ENCODE results near the gene SHOC1. TPM values are rescaled to one million over a fixed set of nuclear protein-coding genes. Genes with fewer than 3 reads are reported as not detected.

Gene SHOC1
- total RNA-seq, 2 donors from 2014 or later: not detected

DNA sequence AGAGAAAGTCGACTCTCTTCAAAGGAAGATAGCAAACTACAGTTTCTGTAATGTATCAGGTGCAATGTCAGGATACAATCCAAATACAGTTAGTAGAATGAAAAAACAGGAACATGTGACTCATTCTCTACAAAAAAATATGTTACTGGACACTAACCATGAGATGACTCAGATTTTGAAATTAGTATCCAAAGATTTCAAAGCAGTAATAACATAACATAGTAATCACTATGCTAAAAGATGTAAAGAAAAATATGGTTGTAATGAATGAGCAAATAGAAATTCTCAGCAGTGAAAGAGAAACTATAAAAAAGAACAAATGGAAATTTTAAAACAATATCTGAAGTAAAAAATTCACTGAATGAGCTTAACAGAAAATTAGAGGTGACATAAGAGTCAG, 42.3 kb downstream of the SHOC1 start:
- no peak for TF ChIP-seq CTCF (conservative IDR thresholded peaks at IDR 0.05)
- Mint-ChIP-seq H3K9me3 (peaks cover 35% of the 10 kb centered on the region), H3K27me3 (ENCODE audit: insufficient read depth) (no peaks in the 10 kb centered on the region), H3K4me3 (no peak overlapping the region), H3K4me1 (no peaks in the 10 kb centered on the region), H3K36me3 (ENCODE audit: low read depth) (peaks cover 9% of the 10 kb centered on the region), H3K27ac (no peak overlapping the region)
- no peak overlapping the region for H3K4me3 ChIP-seq (ENCODE audit: low read length)
- peaks cover 23% of the 10 kb centered on the region for H3K9me3 ChIP-seq (ENCODE audit: control insufficient read depth, low read length)
- H3K36me3 ChIP-seq (ENCODE audit: control insufficient read depth, insufficient read depth, low read length): no peaks in the 10 kb centered on the region
- DNase-seq: no peak
- H3K9ac ChIP-seq (ENCODE audit: extremely low read depth, low read length, poor library complexity, severe bottlenecking): no peak overlapping the region
- no peaks in the 10 kb centered on the region for H3K27me3 ChIP-seq (ENCODE audit: control insufficient read depth, insufficient read depth, low read length, poor library complexity, severe bottlenecking)
- no peak overlapping the region for H3K27ac ChIP-seq (ENCODE audit: low read depth, low read length)
- H3K4me1 ChIP-seq (ENCODE audit: control insufficient read depth, insufficient read depth, low read length): no peaks in the 10 kb centered on the region
- 100% methylated on average over 1 of the region's 1 CpG; no CpG with 5 or more reads in 1 of the 2 experiments for WGBS, 2 experiments (ENCODE audit: insufficient coverage in 1 of 2, insufficient read length in 1 of 2)

Other genes starting within 250 kb of the SHOC1 start
- gene PTGR1, start 195.3 kb downstream of the SHOC1 start, total RNA-seq: 100 to 1,000 TPM; 204 to 442 TPM
- gene DNAJC25, start 163.6 kb downstream of the SHOC1 start, total RNA-seq: 1 to 10 TPM; 6.3 to 7.4 TPM
- gene GNG10, start 133.3 kb downstream of the SHOC1 start, total RNA-seq: 10 to 100 TPM; 27.7 to 39.7 TPM
- gene UGCG, start 101.9 kb upstream of the SHOC1 start, total RNA-seq: 10 to 100 TPM; 20.0 to 22.4 TPM

Data from endodermal cell (in vitro differentiated cells).